Measurements from ENCODE around the gene OSBPL2.

Gene OSBPL2

DNA sequence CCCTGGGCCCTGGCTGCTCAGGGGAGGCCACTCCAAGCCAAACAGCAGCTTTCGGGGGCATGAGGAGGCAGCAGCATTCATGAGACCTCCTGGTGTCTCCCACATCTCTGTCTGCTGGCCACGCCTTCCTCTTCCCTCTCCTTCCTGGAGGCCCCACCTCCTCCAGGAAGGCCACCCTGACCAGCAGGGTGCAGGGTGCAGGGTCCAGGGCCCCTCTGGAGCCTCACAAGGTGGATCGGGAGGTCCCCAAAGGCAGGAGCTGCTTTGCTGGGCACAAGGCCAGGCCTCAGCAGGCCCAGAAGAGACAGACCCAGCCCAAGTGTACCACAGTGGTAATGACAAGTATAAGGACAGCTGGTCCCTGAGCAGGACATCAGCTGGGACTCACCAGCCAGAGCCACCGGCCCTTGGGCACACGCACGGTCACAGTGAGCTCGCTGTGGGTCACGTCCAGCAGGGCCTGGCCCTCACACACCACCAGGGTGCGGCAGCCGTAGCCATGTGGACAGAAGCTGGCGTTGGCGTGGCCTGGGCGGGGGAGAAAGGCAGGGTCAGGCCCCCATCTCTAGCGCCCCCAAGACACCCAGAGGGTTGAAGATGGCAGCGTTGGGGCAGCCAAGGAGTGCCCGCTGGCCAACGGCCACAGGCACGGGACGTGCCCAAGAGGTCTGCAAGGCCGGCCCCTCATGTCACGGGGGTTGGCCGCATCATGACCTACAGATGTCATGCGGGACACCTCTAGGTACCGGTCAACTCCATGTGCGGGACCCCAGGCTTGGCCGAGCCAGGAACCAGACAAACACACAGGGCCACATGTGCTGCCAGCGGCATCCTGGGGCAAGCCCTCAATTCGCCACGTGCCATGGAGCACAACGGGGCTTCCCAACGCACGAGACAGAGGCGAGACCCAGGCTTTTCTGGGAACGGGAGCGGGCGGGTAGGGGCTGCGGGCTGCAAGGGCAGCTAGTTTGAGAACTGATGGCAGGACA is 91.4 kb downstream of the OSBPL2 start:
- DNase-seq: no peak

DNA sequence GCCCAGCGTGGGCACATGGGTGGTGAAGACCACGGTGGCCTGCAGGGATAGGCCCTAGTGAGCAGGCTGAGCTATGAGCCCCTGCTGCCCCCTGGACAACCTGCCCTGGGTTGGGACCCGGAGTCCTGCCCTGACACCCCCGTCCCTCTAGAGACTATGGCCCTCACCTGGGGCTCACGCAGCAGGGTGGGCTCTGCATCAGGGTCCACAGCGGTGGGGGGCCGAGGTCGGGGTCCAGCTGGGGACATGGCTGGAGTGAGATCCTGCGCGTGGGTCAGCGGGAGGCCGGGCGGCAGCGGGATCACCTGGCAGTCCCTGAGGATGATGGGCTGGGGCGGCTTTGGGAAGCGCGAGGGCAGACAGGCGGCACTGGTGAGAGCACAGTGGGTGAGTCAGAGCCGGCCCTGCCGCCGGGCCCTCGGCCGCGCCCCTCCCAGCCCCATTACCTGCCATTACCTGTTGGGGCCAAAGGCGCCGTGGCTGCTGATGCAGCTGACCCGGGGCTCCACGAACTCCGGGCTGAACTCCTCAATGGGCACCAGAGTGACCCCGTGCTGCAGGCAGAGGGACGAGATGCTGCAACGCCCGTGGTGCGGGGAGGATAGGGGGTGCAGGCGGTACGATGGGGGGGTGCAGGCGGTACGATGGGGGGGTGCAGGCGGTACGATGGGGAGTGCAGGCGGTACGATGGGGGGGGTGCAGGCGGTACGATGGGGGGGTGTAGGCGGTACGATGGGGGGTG is 92.4 kb downstream of the OSBPL2 start:
- no peak for DNase-seq

DNA sequence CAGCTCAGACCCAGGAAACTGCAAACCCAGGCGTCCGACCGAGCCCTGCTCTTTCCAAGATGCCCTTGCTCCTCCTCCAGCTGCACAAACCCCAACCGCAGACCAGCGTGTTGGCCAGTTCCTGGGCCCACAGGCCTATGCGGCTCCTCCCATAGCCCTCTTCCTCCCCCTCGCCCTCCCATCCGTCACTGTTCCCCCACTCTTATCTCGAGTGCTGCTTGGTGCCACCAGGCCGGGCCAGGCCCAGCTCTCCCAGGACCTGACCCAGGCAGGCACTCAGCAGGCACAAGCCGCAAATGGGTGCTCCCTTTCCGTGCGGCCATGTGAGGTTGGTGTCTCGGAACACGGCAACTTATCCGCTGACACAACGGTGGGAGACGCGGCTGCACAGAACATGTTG is 93.0 kb downstream of the OSBPL2 start:
- no peak for DNase-seq

DNA sequence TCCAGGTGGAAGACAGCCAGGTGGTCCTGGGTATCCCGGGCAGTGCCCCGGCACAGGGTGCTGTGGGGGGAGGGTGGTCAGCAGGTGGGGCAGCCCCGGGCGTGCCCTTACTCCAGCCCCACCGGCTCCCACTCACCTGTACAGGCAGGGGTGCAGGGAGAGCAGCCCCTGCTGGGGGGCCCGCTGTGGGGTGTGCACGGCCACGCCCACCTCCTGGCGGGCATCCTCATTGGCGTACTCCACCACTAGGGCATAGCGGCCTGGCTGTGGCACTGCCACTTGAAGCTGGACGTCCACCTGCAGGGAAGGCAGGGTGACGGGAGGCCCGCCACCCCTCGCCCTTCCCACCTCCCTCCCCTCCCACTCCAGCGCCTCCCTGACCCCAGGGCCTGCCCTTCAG is 94.1 kb downstream of the OSBPL2 start:
- DNase-seq: no peak

DNA sequence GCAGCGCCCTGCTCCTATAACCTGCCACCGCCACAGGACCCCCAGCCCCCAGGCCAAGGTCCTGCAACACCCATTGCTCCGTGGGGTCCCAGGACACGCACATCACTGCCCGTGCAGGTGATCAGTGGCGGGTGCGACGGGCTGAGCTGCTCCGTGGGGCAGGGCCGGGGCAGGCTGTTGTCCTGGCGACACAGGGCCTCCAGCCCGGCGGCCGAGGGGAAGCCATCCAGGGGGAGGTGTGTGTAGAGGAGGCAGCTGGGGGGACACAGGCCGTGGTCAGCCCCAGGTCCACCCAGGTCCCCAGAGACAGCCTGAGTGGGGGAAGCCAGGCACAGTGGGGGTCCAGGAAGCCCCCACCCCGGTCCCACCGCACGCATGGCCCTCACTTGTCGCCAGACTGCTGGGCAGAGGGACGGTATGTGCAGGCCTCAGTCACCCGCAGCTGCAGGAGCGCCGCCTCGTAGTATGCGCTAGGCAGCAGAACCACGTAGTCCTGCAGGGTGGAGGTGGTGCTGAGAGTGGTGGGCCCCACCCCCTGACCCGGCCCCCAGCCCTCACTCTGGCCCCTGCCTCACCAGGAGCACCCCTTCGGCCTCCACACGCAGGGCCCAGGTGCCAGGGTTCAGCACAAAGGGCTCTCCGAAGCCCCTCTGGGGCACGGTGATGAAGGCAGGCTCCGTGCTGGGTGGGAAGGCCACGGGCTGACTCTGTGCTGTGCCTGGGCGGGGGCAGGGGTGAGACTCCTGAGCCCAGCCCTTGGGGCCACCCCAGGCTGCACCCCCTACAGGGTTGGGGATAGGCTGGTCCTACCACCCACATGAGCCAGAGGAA is 94.9 kb downstream of the OSBPL2 start:
- DNase-seq: no peak

DNA sequence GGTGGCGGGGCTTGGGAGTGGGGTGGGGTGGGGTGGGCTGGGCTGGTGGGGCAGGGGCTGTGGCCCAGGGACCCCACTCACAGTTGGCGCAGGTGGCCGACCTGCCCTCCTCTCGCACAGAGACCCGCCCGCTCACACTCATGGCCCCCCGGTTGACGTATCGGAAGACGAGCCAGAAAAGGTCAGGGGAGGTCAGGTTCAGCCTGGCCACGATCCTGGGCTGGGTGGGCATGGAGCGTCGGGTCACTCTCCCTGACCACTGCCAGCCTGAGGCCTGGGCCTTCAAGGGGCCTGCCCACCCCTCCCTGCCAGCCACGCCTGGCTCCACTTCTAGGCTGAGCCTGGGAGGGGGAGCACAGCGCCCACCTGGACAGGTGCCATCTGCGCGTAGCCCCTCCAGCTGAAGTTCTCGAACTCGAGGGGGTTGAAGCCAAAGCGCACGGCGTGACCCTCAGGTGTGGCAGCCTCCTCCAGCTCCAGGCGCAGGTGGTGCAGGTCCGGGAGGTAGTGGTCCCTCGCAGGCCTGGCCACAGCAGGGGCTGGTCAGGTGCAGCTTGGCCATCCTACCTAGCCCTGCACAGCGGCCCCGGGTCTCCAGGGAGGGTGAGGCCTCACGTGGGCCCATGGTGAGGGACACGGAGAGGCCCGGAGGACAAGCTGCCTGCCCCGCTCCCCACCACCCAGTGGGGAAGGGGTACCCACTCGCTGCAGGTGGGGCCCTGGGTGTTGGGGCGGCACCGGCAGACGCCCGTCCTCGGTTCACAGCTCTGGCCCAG is 95.7 kb downstream of the OSBPL2 start:
- DNase-seq: no peak

DNA sequence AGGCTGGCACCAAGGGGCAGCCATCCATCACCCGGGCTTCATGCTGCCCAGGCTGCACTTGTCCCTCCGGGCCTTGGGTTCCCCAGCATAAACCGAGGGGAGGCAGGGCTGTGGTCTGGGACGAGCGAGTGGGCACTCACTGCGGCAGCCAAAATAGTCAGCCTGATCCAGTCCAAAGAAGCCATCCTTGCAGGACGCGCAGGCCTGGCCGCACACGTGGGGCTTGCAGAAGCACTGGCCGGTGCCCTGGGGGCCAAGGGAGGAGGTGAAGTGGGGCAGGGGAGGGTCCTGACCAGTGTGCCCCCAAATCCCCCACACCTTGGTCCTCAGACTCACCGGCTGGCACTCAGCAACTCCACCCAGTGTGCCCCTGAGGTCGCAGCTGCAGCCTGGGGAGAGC is 96.6 kb downstream of the OSBPL2 start:
- no peak for DNase-seq

DNA sequence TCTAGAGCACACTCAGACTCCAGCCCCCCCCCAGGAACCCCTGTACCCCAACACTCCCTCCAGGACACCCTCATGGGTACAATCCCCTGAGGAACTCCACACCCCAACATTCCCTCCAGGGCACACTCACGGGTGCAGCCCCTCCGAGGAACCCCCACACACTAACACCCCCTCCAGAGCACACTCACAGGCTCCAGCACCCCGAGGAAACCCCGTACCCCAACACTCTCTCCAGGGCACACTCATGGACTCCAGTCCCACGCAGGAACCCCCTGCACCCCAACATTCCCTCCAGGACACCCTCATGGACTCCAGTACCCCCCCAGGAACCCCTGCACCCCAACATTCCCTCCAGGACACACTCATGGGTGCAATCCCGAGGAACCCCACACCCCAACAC is 97.2 kb downstream of the OSBPL2 start:
- DNase-seq: no peak

DNA sequence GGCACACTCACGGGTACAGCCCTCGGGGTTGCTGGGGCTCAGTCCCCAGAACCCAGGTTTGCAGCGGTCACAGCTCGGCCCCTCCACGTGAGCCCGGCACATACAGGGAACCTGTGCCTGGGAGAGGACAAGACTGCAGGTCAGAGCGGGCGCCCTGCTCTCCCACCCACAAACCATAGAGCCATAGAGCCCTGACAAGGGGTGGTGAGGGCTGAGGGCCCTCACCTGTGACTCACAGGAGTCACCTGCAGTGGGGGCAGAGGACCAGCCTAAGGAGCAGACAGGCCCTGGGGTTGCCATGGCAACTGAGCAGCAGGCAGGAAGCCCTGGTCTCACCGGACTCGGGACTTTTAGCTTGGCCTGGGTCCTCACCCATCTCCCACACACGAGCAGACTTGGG is 98.0 kb downstream of the OSBPL2 start:
- no peak for DNase-seq

DNA sequence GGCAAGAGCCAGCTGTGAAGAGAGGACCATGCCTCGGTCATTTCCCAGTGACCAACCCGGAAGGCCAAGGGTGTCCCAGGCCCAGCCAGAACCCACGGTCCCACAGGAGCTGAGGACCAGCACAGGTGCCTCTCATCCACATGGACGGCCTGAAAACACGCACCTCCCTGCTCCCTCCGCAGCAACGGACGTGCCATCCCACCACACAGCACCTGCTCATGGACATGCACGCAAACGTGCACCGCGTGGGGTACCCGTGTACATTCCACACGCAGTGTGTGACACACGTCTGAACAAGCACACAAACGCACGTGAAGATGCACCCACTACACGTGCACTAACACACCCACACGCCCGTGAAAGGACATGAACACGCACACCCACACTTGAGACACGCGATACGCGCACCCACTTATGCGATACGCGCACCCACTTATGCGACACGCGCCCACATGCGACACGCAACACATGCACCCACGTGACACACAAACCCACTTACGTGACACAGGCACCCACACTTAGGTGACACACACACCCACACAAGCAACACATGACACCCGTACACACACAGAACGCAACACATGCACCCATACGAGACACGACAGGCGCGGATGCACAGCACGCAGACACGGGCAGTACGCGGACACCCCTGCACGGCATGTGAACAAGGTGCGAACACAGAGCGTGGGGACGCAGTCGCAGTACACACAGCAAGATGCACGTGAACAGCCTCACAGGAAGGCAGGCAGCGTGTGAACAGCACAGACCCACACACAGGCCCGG is 98.6 kb downstream of the OSBPL2 start:
- no peak for DNase-seq

DNA sequence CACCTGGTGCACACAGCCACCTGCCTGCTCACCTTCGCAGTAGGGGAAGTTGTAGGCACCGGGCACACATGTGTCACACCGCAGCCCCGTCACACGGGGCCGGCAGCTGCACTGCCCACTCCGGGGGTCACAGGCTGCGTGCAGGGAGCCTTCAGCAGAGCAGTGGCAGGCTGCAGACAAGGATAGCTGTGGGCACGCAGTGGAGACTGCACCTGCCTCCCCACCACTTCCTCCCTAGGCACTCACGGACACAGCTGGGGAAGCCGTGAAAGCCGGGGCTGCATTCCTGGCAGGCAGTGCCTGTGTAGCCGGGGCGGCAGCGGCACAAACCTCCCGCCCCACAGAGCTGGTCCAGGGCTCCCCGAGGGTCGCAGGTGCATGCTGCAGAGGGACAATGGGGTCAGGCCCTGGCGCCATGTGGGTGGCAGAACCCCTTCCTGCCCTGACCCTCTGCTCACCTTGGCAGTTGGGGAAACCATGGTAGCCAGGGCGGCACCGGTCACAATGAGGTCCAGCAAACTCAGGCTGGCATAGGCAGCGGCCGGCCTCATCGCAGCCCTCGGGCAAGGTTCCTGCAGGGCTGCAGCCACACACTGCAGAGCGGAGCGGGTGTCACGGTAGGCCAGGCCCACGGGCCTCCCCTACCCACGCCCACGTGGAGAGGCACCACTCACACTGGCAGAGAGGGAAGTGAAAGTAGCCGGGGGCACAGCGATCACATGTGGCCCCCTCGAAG is 99.4 kb downstream of the OSBPL2 start:
- no peak for DNase-seq

DNA sequence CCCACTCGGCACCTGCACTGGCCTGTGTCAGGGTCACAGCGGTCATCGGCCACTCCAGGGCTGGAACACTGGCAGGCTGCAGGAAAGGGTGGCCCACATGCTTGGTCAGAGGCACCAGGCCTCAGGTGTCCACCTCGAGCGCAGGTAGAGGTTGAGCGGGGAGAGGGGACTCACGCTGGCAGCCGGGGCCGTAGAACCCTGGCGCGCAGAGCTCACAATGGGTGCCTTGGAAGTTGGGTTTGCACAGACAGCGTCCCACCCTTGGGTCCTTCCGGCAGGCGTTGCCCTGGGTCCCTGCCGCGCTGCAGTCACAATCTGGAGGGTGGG is 99.9 kb downstream of the OSBPL2 start:
- no peak for DNase-seq

DNA sequence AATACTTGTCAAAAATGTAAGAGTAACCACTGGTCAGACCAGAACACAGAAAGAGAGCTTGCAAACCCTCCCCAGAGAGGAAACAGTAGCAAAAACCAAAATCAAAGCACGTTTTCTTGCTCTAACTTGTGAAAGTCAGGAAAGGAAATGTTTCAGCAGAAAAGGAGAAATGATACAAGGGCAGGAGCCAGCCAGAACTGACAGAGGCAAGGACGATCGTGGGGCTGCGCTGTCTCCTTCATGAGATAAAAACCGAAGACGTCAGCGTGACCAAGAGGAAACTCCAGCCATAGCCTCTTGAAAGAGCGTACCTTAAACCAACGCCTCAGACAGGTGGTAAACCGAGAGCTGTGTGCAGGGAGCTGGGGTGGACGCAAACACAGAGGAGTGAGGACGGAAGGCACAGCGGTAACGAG is 101.3 kb downstream of the OSBPL2 start:
- no peak for DNase-seq

DNA sequence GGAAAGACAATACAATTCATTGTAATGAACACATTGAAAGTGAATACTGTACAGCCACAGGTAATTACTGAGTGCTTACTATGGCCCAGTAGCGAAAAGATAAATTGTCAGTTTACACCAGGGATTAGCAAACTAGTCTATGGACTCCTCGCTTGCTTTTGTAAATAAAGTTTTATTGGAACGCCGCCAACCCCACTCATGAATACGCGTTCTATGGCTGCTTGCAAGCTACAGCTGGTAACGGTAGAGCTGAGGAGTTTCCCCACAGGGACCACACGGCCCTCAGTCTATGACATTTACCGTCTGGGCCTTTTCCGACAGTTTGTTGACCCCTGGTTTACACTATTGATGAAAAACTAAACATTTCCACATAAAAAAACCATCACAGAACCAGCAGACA is 104.6 kb downstream of the OSBPL2 start:
- DNase-seq: peak; percentile 40

DNA sequence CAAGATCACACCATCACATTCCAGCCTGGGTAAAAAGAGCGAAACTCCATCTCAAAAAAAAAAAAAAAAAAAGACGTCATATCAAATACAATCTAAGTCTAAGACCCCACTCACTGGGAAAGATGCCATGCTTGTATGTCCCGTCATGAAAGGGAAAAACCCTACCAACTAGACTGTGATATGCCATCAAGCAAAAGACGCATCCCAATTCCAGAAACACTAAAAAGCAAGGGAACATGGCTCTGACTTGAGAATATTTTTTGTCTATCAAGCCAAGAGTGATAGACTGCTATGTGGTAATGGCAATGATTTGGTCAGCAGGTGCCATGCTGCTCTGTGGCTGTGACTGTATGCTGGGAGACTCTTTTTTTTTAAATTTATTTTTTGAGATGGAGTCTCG is 105.8 kb downstream of the OSBPL2 start:
- DNase-seq: no peak

DNA sequence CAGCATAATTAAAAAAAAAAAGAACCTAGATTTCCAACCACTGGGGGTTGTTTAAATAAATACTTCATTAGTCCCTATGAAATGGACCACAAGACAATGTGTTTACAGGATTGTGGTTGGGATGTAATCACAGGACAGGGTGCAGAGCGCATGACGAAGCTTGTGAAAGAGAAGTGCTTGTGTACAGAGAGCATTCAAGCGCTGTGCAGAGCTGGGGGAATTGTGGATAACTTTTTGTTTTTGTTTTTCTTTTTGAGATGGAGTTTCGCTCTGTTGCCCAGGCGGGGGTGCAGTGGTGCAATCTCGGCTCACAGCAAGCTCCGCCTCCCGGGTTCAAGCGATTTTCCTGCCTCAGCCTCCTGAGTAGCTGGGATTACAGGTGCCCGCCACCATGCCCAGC is 106.5 kb downstream of the OSBPL2 start:
- no peak for DNase-seq

Data from NCI-H510A treated with DMSO at 0.1 percent for 48 hours (cell line).